ENCODE data around the gene POLR1C. TPM values are rescaled to one million over a fixed set of nuclear protein-coding genes. Genes with fewer than 3 reads are reported as not detected.

POLR1C gene
- total and polyA plus RNA-seq, 10 of the 15 experiments (the other 5 are each of a cell fraction or from before 2014, with no cell fraction given), result 40.0 to 180 (median 66.2) TPM

GRCh38 chr6:43522547-43523261 lies 5.8 kb downstream of the POLR1C start (continued):
- no peak for TF ChIP-seq MLLT1 (IDR thresholded peaks at IDR 0.05)
- TF ChIP-seq ZBED1 (IDR thresholded peaks at IDR 0.05; ENCODE audit: borderline replicate concordance), result 0 out of 2 replicates have a peak, but pooled peaks have one; percentile 33
- TF ChIP-seq PAX8 (IDR thresholded peaks at IDR 0.05), result no peak
- no peak for TF ChIP-seq USF2 (IDR thresholded peaks at IDR 0.05; ENCODE audit: borderline replicate concordance, low read depth, low read length)
- TF ChIP-seq RAD21 (IDR thresholded peaks at IDR 0.05; ENCODE audit: insufficient read depth, low read depth, low read length), result no peak
- peak; percentile 58 for TF ChIP-seq POLR2A (IDR thresholded peaks at IDR 0.05; ENCODE audit: low read depth, low read length)
- TF ChIP-seq CHD1 (IDR thresholded peaks at IDR 0.05; ENCODE audit: low read depth, low read length), result no peak
- TF ChIP-seq ZSCAN29 (IDR thresholded peaks at IDR 0.05), result no peak
- no peak for TF ChIP-seq ZNF274 (IDR thresholded peaks at IDR 0.05; ENCODE audit: insufficient read depth, insufficient read length)
- TF ChIP-seq RFX5 (IDR thresholded peaks at IDR 0.05; ENCODE audit: low read depth, low read length), result no peak
- no peak for TF ChIP-seq BACH1 (IDR thresholded peaks at IDR 0.05; ENCODE audit: borderline replicate concordance)
- no peak for TF ChIP-seq STAT1 (conservative IDR thresholded peaks at IDR 0.05)
- TF ChIP-seq FOXM1 (IDR thresholded peaks at IDR 0.05; ENCODE audit: low read depth, low read length), result no peak
- TF ChIP-seq BMI1 (IDR thresholded peaks at IDR 0.05; ENCODE audit: borderline replicate concordance), result no peak
- TF ChIP-seq POLR2AphosphoS5 (IDR thresholded peaks at IDR 0.05; ENCODE audit: low read length), result peak; percentile 78
- no peak for TF ChIP-seq SUPT20H (IDR thresholded peaks at IDR 0.05; ENCODE audit: borderline replicate concordance, control insufficient read depth, low read depth, low read length)
- TF ChIP-seq TBL1XR1 (IDR thresholded peaks at IDR 0.05; ENCODE audit: low read depth, low read length), result no peak

Measured in GM12878 (cell line).